ENCODE results near the gene TMEM191B.
"Not testable (repeated sequence)": the region's sequence is repeated elsewhere in the genome, so short reads cannot be mapped to it uniquely, and the experiment has no call there.

The TMEM191B gene

DNA sequence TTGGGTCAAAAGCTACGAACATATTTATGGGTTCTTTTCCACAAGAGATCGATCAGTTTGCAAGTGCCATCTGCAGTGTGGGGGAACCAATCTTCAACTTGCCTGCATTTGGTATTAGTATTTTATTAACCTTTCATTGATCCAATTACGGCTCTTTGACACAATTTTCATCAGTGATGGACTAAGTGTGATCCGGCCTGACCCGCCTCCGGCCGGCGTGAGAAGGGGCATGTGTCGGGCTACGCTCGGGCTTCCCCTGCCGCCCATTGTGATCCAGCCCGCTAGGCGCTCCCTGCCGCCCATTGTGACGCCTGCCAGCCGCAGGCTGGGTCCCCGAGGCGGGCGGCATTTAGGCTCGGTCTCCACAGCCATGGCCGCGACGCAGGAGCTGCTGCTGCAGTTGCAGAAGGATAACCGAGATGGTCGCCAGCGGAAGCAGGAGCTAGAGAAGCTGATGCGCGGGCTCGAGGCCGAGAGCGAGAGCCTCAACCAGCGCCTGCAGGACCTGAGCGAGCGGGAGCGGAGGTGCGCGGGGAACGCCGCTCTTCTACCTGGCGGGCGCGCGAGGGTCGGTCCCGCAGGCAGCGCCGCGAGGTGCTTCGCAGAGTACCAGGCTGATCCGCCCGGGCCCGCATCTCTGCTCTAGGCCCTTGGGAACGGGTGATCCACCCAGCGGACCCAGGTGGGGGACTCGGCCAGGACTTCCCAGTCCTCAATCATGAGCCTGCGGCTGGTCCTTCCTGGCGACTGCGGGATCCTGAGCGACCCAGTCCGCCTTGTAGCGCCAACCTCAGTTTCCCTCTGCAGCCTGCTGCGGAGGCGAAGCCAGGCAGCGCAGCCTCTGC, at the start of gene TMEM191B:
TSS of gene TMEM191B (plus strand) at position 51 of the 845 bp plus-strand sequence. CDS start at position 230, 179 bp downstream.
- not testable (repeated sequence) for DNase-seq (ENCODE audit: low read depth in 3 of 3)

GRCh38 chr22:18496227-18496626, 31.4 kb upstream of the TMEM191B start:
- DNase-seq (ENCODE audit: low read depth in 3 of 3): not testable (repeated sequence)

- DNase-seq (ENCODE audit: low read depth in 3 of 3): not testable (repeated sequence)
Observed at GRCh38 chr22:18511327-18511726, 16.3 kb upstream of the TMEM191B start.

GRCh38 chr22:18512378-18512777, 15.2 kb upstream of the TMEM191B start:
- not testable (repeated sequence) for DNase-seq (ENCODE audit: low read depth in 3 of 3)

DNA sequence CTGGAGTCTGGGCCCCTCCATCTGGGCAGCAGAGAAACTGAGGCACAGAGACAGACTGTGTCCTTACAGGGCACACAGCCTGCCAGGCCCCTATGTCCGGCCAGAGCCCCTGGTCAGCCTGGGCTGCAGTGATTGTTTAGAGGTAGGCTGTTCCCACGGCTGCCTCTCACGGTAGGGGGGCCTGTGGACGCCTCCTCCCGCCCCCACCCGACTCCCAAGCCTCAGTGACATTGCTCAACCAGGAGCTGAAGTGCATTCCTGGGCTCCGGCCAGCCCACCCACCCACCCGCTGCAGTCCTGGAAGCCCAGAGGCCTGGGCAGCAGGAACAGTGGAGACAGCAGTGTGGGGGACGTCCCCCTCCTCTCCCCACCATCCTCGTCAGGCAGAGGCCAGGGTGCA, 14.1 kb upstream of the TMEM191B start:
- not testable (repeated sequence) for DNase-seq (ENCODE audit: low read depth in 3 of 3)

DNA sequence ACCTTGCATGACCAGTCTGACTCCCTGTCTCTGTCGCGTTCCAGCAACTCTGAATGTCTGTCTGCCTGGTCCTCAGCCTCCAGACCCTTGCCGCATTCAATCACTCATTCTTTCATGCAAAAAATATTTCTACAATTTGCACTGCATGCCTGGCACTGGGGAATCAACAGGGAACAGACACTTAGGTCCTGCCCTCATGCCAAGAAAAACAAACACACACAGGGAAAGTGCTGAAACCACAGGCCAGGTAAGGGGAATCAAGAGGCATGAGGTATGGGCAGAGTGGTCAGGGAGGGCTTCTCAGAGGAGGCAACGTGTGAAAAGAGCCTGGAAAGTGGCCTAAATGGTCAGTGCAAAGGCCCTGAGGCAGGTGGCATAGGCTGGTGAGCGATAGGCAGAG, 9.5 kb upstream of the TMEM191B start, which contains the start of gene GGTLC3:
TSS of gene GGTLC3 (minus strand) at position 101 of the 400 bp plus-strand sequence. CDS start 264 bp downstream, outside the sequence.
- not testable (repeated sequence) for DNase-seq (ENCODE audit: low read depth in 3 of 3)

GRCh38 chr22:18522762-18523161, 4.8 kb upstream of the TMEM191B start:
- not testable (repeated sequence) for DNase-seq (ENCODE audit: low read depth in 3 of 3)

GRCh38 chr22:18523328-18523727, 4.3 kb upstream of the TMEM191B start:
- not testable (repeated sequence) for DNase-seq (ENCODE audit: low read depth in 3 of 3)

DNA sequence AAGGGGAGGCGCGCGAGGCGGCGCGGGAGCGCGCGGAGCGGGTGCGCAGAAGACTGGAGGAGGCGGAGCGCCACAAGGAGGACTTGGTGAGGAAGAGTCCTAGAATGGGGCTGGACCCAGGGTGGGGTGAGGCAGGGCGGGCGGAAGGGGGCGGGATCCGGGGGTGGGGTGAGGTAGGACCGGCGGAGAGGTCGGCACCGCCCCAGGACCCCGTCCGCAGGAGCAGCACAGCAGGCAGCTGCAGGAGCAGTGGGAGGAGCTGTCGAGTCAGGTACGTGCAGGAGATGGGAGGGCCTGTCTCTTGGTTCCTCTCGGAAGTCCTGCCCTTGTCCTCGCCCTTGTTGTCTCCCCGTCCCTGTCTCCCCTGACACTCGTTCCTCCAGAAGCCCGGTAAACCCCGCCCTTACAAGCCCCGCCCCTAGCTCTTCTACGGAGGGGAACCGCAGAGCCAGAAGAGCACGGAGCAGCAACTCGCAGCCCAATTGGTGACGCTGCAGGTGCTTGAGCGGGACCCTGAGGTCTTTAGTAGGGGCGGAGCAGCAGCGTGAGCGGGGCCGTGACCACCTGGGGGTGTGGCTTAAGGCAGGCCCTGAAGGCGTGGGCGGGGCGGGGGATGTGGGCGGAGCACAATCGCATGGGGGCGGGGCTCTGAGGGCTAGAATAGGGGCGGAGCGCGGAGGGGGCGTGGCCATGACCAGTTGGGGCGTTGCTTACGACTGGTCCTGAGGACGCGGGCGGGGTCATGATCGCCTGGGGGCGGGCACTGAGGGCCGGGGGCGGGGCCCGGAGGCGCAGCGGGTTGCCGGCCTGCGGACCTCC, 1.2 kb downstream of the TMEM191B start:
- peak; percentile 86 to 88 (median 87) for DNase-seq (ENCODE audit: low read depth in 3 of 3)

DNA sequence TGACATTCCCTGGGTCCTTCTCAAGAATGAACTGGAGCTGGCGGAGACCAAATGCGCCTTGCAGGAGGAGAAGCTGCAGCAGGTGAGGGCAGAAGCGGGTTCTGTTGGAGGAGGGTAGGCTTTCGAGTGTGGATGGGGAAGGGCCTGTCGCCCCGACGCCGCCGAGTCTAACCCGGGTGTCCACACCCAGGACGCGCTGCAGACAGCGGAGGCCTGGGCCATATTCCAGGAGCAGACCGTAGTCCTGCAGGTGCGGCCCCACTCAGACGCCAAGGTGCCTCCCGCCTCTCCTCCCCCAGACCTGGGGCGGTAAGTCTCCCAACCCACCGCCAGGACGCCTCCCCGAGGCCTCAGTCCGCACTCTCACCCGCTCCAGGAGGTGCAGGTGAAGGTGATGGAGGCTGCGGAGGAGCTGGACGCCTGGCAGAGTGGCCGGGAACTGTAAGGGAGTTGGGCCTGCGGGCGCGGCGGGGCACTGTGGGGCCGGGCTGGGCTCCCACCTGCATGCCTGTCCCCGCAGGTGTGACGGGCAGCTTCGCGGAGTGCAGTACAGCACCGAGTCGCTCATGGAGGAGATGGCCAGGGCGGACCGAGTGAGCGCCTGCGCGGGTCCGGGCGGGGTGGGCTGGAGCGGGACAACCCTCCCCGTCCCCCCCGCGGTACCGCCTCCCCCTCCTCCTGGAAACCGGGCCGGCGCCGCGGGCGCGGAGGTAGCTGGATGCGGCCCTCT, 2.0 kb downstream of the TMEM191B start:
- not testable (repeated sequence) for DNase-seq (ENCODE audit: low read depth in 3 of 3)

DNA sequence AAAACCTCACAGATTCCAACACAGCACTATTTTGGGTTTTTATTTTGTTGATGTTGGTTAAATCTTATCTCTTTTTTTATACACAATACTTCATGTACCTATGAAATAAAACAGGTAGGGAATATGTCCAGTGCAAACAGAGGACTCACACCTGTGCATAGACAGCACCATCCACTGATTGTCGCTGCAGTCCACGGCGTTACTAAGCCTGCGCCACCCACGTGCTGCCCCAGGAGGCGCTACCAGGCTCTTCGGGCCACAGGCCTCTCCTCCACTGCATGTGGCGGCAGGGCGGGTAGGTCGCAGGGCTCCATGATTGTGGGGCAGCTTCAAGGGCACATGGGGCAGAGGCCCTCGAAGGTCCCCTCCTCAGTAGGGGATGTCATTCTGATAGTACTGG, 6.0 kb downstream of the TMEM191B start:
- DNase-seq (ENCODE audit: low read depth in 3 of 3): not testable (repeated sequence)

- DNase-seq (ENCODE audit: low read depth in 3 of 3): not testable (repeated sequence)
Observed at GRCh38 chr22:18534315-18534714, 6.7 kb downstream of the TMEM191B start.

- not testable (repeated sequence) for DNase-seq (ENCODE audit: low read depth in 3 of 3)
Observed at GRCh38 chr22:18539994-18540393, 12.4 kb downstream of the TMEM191B start.

- not testable (repeated sequence) for DNase-seq (ENCODE audit: low read depth in 3 of 3)
Observed at GRCh38 chr22:18543400-18543799, 15.8 kb downstream of the TMEM191B start.

GRCh38 chr22:18544615-18545014, 17.0 kb downstream of the TMEM191B start:
- DNase-seq (ENCODE audit: low read depth in 3 of 3): not testable (repeated sequence)

GRCh38 chr22:18549458-18550179, 22.0 kb downstream of the TMEM191B start:
- not testable (repeated sequence) for DNase-seq (ENCODE audit: low read depth in 3 of 3)

DNA sequence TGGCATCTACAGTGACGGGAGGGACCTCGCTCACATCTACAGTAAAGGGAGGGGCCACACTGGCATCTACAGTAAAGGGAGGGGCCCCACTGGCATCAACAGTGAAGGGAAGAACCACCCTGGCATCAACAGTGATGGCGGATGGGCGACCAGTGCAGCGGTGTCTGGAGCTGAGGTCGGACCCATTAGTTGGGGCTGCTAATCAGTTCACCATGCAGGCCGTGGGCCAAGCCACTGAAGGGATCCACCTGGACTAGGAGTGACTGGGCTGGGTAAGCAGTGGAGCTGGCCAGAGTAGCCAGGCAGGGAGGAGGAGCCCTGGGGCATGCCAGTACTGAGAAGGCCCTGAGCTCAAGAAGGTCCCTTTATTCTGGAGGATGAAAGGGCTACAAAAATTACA, 23.4 kb downstream of the TMEM191B start:
- not testable (repeated sequence) for DNase-seq (ENCODE audit: low read depth in 3 of 3)

- not testable (repeated sequence) for DNase-seq (ENCODE audit: low read depth in 3 of 3)
Observed at GRCh38 chr22:18552839-18553597, 25.4 kb downstream of the TMEM191B start.

GRCh38 chr22:18554280-18555256, 27.0 kb downstream of the TMEM191B start:
- not testable (repeated sequence) for DNase-seq (ENCODE audit: low read depth in 3 of 3)
